ENCODE measurements around the gene HNMT.

The HNMT gene

GRCh38 chr2:137950238-137950637 lies 14.0 kb upstream of the HNMT start:
- ATAC-seq (replicated peaks; ENCODE audit: extremely low read depth, poor library complexity, severe bottlenecking) (no peak), DNase-seq (ENCODE audit: low spot score in 2 of 2) (no peak)
- Mint-ChIP-seq H3K27ac (ENCODE audit: low read depth) (no peak overlapping the region), H3K4me1 (no peaks in the 10 kb centered on the region), H3K9me3 (no peaks in the 10 kb centered on the region), H3K36me3 (ENCODE audit: insufficient read depth) (no peaks in the 10 kb centered on the region), H3K27me3 (no peaks in the 10 kb centered on the region), H3K4me3 (no peak overlapping the region)

- Mint-ChIP-seq H3K36me3 (ENCODE audit: insufficient read depth) (no peaks in the 10 kb centered on the region), H3K9me3 (no peaks in the 10 kb centered on the region), H3K4me1 (no peaks in the 10 kb centered on the region), H3K27ac (ENCODE audit: low read depth) (no peak overlapping the region), H3K27me3 (no peaks in the 10 kb centered on the region), H3K4me3 (no peak overlapping the region)
- DNase-seq (ENCODE audit: low spot score in 2 of 2) (no peak), ATAC-seq (replicated peaks; ENCODE audit: extremely low read depth, poor library complexity, severe bottlenecking) (no peak)
These were observed 12.7 kb upstream of the HNMT start for GRCh38 chr2:137951586-137951985.

DNA sequence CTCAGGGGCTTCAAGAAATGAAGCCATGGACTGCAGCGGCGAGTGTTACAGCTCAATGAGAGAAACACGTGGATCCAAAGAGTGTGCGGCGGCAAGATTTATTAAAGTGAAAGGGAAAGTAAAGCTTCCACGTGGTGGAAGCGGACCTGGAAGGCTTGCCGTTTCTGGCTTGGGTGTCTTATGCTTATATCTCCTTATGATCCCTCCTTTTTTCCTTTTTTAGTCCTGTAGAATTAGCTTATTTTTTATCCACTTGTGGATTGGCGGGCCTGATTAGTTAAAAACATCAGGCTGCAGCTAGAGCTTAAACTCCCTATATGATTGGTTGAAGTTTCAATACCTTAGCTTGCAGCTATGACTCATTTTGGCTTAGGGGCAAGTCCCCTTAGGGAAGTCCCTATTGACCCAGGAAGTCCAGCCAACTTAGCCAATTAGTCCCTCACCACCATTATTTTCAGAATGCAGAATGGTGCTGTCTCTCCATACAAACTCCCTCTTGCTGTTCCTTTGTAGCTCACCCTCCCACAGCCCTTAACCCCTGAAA lies 11.6 kb upstream of the HNMT start:
- no peaks in the 10 kb centered on the region for H3K27me3 Mint-ChIP-seq
- H3K4me1 Mint-ChIP-seq: no peaks in the 10 kb centered on the region
- no peaks in the 10 kb centered on the region for H3K36me3 Mint-ChIP-seq (ENCODE audit: insufficient read depth)
- no peak for DNase-seq (ENCODE audit: low spot score in 2 of 2)
- no peaks in the 10 kb centered on the region for H3K9me3 Mint-ChIP-seq
- H3K27ac Mint-ChIP-seq (ENCODE audit: low read depth): no peak overlapping the region
- no peak for ATAC-seq (replicated peaks; ENCODE audit: extremely low read depth, poor library complexity, severe bottlenecking)
- H3K4me3 Mint-ChIP-seq: no peak overlapping the region

GRCh38 chr2:137955536-137955935 lies 8.7 kb upstream of the HNMT start:
- ATAC-seq (replicated peaks; ENCODE audit: extremely low read depth, poor library complexity, severe bottlenecking) (no peak), DNase-seq (ENCODE audit: low spot score in 2 of 2) (no peak)
- Mint-ChIP-seq H3K36me3 (ENCODE audit: insufficient read depth) (no peaks in the 10 kb centered on the region), H3K27me3 (no peaks in the 10 kb centered on the region), H3K4me1 (no peaks in the 10 kb centered on the region), H3K27ac (ENCODE audit: low read depth) (no peak overlapping the region), H3K4me3 (no peak overlapping the region), H3K9me3 (peaks cover 5% of the 10 kb centered on the region)

GRCh38 chr2:137957033-137957432 lies 7.2 kb upstream of the HNMT start:
- H3K4me3 Mint-ChIP-seq: no peak overlapping the region
- no peak for DNase-seq (ENCODE audit: low spot score in 2 of 2)
- no peaks in the 10 kb centered on the region for H3K4me1 Mint-ChIP-seq
- no peak for ATAC-seq (replicated peaks; ENCODE audit: extremely low read depth, poor library complexity, severe bottlenecking)
- no peaks in the 10 kb centered on the region for H3K36me3 Mint-ChIP-seq (ENCODE audit: insufficient read depth)
- H3K9me3 Mint-ChIP-seq: peaks cover 7% of the 10 kb centered on the region
- H3K27ac Mint-ChIP-seq (ENCODE audit: low read depth): no peak overlapping the region
- no peaks in the 10 kb centered on the region for H3K27me3 Mint-ChIP-seq

GRCh38 chr2:137959166-137959565 lies 5.1 kb upstream of the HNMT start:
- peaks cover 7% of the 10 kb centered on the region for H3K9me3 Mint-ChIP-seq
- DNase-seq (ENCODE audit: low spot score in 2 of 2) (no peak), ATAC-seq (replicated peaks; ENCODE audit: extremely low read depth, poor library complexity, severe bottlenecking) (no peak)
- no peak overlapping the region for H3K27ac Mint-ChIP-seq (ENCODE audit: low read depth)
- H3K4me3 Mint-ChIP-seq: no peak overlapping the region
- H3K4me1 Mint-ChIP-seq: no peaks in the 10 kb centered on the region
- H3K27me3 Mint-ChIP-seq: no peaks in the 10 kb centered on the region
- H3K36me3 Mint-ChIP-seq (ENCODE audit: insufficient read depth): no peaks in the 10 kb centered on the region

GRCh38 chr2:137960223-137960622 lies 4.0 kb upstream of the HNMT start:
- H3K4me3 Mint-ChIP-seq: no peak overlapping the region
- no peak for DNase-seq (ENCODE audit: low spot score in 2 of 2)
- H3K36me3 Mint-ChIP-seq (ENCODE audit: insufficient read depth): no peaks in the 10 kb centered on the region
- no peak for ATAC-seq (replicated peaks; ENCODE audit: extremely low read depth, poor library complexity, severe bottlenecking)
- H3K27me3 Mint-ChIP-seq: no peaks in the 10 kb centered on the region
- no peaks in the 10 kb centered on the region for H3K4me1 Mint-ChIP-seq
- no peak overlapping the region for H3K27ac Mint-ChIP-seq (ENCODE audit: low read depth)
- peaks cover 7% of the 10 kb centered on the region for H3K9me3 Mint-ChIP-seq

DNA sequence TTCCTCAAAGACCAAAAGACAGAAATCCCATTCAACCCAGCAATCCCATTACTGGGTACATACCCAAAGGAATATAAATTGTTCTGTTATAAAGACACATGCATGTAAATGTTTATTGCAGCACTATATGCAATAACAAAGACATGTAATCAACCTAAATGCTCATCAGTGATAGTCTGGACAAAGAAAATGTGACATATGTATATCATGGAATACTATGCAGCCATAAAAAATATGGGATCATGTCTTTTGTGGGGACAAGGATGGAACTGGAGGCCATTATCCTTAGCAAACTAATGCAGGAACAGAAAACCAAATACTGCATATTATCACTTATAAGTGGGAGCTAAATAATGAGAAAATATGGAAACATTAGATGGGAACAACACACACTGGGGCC lies 2.7 kb upstream of the HNMT start:
- Mint-ChIP-seq H3K4me1 (no peaks in the 10 kb centered on the region), H3K4me3 (no peak overlapping the region), H3K27me3 (no peaks in the 10 kb centered on the region), H3K36me3 (ENCODE audit: insufficient read depth) (no peaks in the 10 kb centered on the region), H3K9me3 (peaks cover 7% of the 10 kb centered on the region), H3K27ac (ENCODE audit: low read depth) (no peak overlapping the region)
- ATAC-seq (replicated peaks; ENCODE audit: extremely low read depth, poor library complexity, severe bottlenecking) (no peak), DNase-seq (ENCODE audit: low spot score in 2 of 2) (no peak)

DNA sequence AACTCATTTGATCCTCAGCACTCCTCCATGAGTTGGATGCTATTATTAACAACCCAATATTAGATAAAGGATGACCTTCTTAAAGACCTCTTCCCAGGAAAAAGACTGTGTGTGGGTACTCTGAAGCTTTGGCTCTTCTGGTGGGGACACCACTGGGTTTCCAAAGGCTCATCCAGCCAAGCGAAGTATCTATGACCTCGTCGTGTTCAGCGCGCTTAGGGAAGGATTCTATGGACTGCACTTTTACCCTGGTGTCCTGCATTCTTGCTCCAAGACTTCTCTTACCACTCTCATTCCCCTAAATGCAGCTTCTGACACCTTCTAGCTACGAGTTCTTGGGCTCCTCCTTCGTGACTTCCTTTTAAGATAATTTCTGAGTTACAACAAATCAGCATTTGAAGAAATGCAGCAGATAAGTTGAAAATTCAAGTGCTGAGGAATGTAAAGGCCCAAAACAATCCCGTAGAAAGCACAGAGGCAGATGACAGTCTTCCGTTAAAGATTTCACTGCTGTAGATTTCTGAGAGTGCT lies 673 bp upstream of the HNMT start:
- ATAC-seq (replicated peaks; ENCODE audit: extremely low read depth, poor library complexity, severe bottlenecking) (no peak), DNase-seq (ENCODE audit: low spot score in 2 of 2) (no peak)
- H3K36me3 Mint-ChIP-seq (ENCODE audit: insufficient read depth): no peaks in the 10 kb centered on the region
- no peak overlapping the region for H3K27ac Mint-ChIP-seq (ENCODE audit: low read depth)
- peaks cover 7% of the 10 kb centered on the region for H3K9me3 Mint-ChIP-seq
- H3K27me3 Mint-ChIP-seq: no peaks in the 10 kb centered on the region
- H3K4me1 Mint-ChIP-seq: no peaks in the 10 kb centered on the region
- no peak overlapping the region for H3K4me3 Mint-ChIP-seq

GRCh38 chr2:137964859-137965459 lies 686 bp downstream of the HNMT start:
- H3K4me3 Mint-ChIP-seq: no peak overlapping the region
- no peaks in the 10 kb centered on the region for H3K27me3 Mint-ChIP-seq
- DNase-seq (ENCODE audit: low spot score in 2 of 2) (no peak), ATAC-seq (replicated peaks; ENCODE audit: extremely low read depth, poor library complexity, severe bottlenecking) (no peak)
- H3K9me3 Mint-ChIP-seq: peaks cover 7% of the 10 kb centered on the region
- no peaks in the 10 kb centered on the region for H3K36me3 Mint-ChIP-seq (ENCODE audit: insufficient read depth)
- H3K4me1 Mint-ChIP-seq: no peaks in the 10 kb centered on the region
- H3K27ac Mint-ChIP-seq (ENCODE audit: low read depth): no peak overlapping the region

- Mint-ChIP-seq H3K27me3 (no peaks in the 10 kb centered on the region), H3K36me3 (ENCODE audit: insufficient read depth) (no peaks in the 10 kb centered on the region), H3K4me3 (no peak overlapping the region), H3K27ac (ENCODE audit: low read depth) (no peak overlapping the region), H3K9me3 (no peaks in the 10 kb centered on the region), H3K4me1 (no peaks in the 10 kb centered on the region)
- no peak for DNase-seq (ENCODE audit: low spot score in 2 of 2)
- ATAC-seq (replicated peaks; ENCODE audit: extremely low read depth, poor library complexity, severe bottlenecking): no peak
These were observed 1.8 kb downstream of the HNMT start for GRCh38 chr2:137966043-137966442.

DNA sequence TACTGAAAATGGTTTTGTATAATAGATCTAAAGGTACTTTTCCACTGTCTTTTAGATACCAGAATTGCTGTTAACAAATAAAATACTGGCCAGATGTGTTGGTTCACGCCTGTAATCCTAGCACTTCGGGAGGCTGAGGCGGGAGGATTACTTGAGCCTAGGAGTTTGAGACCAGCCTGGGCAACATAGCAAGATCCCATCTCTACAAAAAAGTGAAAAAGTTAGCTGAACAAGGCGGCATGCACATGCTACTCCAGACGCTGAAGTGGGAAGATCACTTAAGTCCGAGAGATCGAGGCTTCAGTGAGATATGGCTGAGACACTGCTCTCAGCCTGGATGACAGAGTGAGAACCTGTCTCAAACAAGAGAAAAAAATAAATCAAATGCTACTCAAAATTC lies 2.8 kb downstream of the HNMT start:
- no peak for ATAC-seq (replicated peaks; ENCODE audit: extremely low read depth, poor library complexity, severe bottlenecking)
- H3K27ac Mint-ChIP-seq (ENCODE audit: low read depth): no peak overlapping the region
- no peak overlapping the region for H3K4me3 Mint-ChIP-seq
- no peaks in the 10 kb centered on the region for H3K4me1 Mint-ChIP-seq
- H3K36me3 Mint-ChIP-seq (ENCODE audit: insufficient read depth): no peaks in the 10 kb centered on the region
- no peak for DNase-seq (ENCODE audit: low spot score in 2 of 2)
- H3K9me3 Mint-ChIP-seq: no peaks in the 10 kb centered on the region
- H3K27me3 Mint-ChIP-seq: no peaks in the 10 kb centered on the region

DNA sequence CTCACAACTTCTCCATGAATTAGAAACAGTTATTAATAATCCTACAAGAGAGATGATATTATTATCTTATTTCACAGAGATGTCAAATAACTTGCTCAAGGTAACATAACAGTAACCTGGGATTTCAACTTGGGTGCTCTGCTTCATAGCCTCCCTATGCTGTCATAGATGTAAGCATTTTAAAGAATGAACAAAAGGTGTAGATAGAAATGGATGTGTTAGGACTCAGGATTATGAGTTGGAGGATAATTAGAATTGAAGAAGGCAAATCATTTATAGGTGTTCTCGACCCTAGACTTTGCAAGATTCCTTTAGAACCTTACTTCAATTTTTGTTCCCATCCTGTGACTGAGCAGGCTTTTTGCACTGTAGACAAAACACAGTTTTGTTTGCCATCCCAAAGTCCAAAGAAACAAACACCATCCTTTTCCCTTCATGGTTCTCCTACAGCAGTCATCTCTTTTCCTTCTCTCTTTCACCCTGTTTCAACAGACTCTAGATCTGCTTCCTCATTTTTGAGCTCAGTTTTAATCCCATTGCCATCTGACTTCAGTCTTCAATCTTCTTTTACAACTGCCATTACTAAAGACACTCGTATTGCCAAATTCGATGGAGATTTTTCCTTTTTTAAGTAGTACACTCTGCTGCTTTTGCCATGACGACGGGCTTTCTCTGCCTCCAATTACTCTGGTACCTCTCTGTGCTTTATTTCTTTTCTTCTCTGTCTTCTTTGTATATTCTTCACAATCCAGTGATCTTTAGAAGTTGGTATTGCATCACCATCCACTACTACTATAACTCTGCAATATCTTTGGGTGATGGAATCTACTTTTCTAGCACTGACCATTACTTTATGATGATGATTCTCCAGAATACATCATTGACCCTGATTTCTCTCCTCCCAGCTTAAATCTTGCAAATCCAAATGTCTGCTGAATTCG lies 4.5 kb downstream of the HNMT start:
- Mint-ChIP-seq H3K36me3 (ENCODE audit: insufficient read depth) (no peaks in the 10 kb centered on the region), H3K4me3 (no peak overlapping the region), H3K27me3 (no peaks in the 10 kb centered on the region), H3K4me1 (no peaks in the 10 kb centered on the region), H3K27ac (ENCODE audit: low read depth) (no peak overlapping the region), H3K9me3 (no peaks in the 10 kb centered on the region)
- DNase-seq (ENCODE audit: low spot score in 2 of 2) (no peak), ATAC-seq (replicated peaks; ENCODE audit: extremely low read depth, poor library complexity, severe bottlenecking) (no peak)

Data from central memory CD8-positive, alpha-beta T cell (primary cell).